Lower lobe of right lung (tissue), 2 donors: ENCODE data around the gene SENP1. TPM values are rescaled to one million over a fixed set of nuclear protein-coding genes. Genes with fewer than 3 reads are reported as not detected.

Experiments used
- ATAC-seq, 2 donors: fragments of 200-7000 bp; cut with Tn5 transposase; one replicate each; pipeline ENCODE4 v1.9.1; 2020 to 2022; ENCODE audit warnings: mild to moderate bottlenecking in 2 of 2, moderate library complexity in 2 of 2
- DNase-seq: peaks from one replicate; pipeline ENCODE4 v3.0.0-alpha.2; 2020
- H3K27ac ChIP-seq: fragments of 200-600 bp; one replicate; pipeline ENCODE4 v1.8.0; 2022
- H3K27me3 ChIP-seq: fragments of 200-600 bp; one replicate; pipeline ENCODE4 v1.8.0; 2022; ENCODE audit warnings: low read depth
- H3K36me3 ChIP-seq: fragments of 200-600 bp; one replicate; pipeline ENCODE4 v1.8.0; 2022; ENCODE audit warnings: mild to moderate bottlenecking
- H3K4me1 ChIP-seq: fragments of 200-600 bp; one replicate; pipeline ENCODE4 v1.8.0; 2022
- H3K4me3 ChIP-seq: fragments of 200-600 bp; one replicate; pipeline ENCODE4 v1.8.0; 2022; ENCODE audit warnings: mild to moderate bottlenecking
- H3K9me3 ChIP-seq: fragments of 200-600 bp; one replicate; pipeline ENCODE4 v1.8.0; 2022
- CTCF ChIP-seq: fragments of 200-600 bp; IDR thresholded peaks from one replicate; pipeline ENCODE4 v1.8.0; 2022; ENCODE audit warnings: antibody characterized with exemption, mild to moderate bottlenecking
- intact Hi-C: fragments of 100-400 bp; cut with DNase I; formaldehyde crosslinking; loops from one replicate; pipeline ENCODE4 v1.11.0; 2022
- total RNA-seq: library from RNA; stranded (reverse); fragmentation: NEBNext Ultra II Directional; extraction: Animal tissue kit (Norgen Biotek cat#: 25700); gene quantifications from one replicate; pipeline ENCODE4 v1.2.1, GENCODE V29; 2021
- donor health status: DM: no; HTN: yes; CAD: no; lungs with severe emphysema.

The SENP1 gene
- total RNA-seq, 1 donor from 2014 or later = 17.2 TPM

GRCh38 chr12:48078901-48079300 lies 27.0 kb downstream of the SENP1 start:
- ATAC-seq (peak in 1 of 2 donors; percentile 68), DNase-seq (no peak)
- intact Hi-C loops = no loop called here
- H3K4me1 ChIP-seq = no peaks in the 10 kb centered on the region
- peaks cover 49% of the 10 kb centered on the region for H3K36me3 ChIP-seq
- no peak overlapping the region for H3K27ac ChIP-seq
- no peaks in the 10 kb centered on the region for H3K27me3 ChIP-seq
- TF ChIP-seq CTCF = no peak
- H3K4me3 ChIP-seq = no peak overlapping the region
- no peaks in the 10 kb centered on the region for H3K9me3 ChIP-seq

- intact Hi-C loops = no loop called here
- H3K4me1 ChIP-seq = no peaks in the 10 kb centered on the region
Observed at GRCh38 chr12:48077111-48077510, 28.8 kb downstream of the SENP1 start.

GRCh38 chr12:48075832-48076231 lies 30.0 kb downstream of the SENP1 start:
- H3K36me3 ChIP-seq = peaks cover 53% of the 10 kb centered on the region
- intact Hi-C loops = no loop called here
- no peak for TF ChIP-seq CTCF
- ATAC-seq (no peak), DNase-seq (no peak)
- no peak overlapping the region for H3K27ac ChIP-seq
- H3K9me3 ChIP-seq = no peaks in the 10 kb centered on the region
- H3K4me3 ChIP-seq = no peak overlapping the region
- H3K27me3 ChIP-seq = no peaks in the 10 kb centered on the region
- H3K4me1 ChIP-seq = no peaks in the 10 kb centered on the region

More at GRCh38 chr12:48077111-48077510, 28.8 kb downstream of the SENP1 start:
- DNase-seq = no peak
- no peak overlapping the region for H3K27ac ChIP-seq
- H3K27me3 ChIP-seq = no peaks in the 10 kb centered on the region
- peaks cover 50% of the 10 kb centered on the region for H3K36me3 ChIP-seq
- H3K4me3 ChIP-seq = no peak overlapping the region
- no peak for ATAC-seq
- TF ChIP-seq CTCF = no peak
- no peaks in the 10 kb centered on the region for H3K9me3 ChIP-seq

- intact Hi-C loops = no loop called here
- Histone ChIP-seq H3K27me3 (no peaks in the 10 kb centered on the region), H3K36me3 (peaks cover 57% of the 10 kb centered on the region), H3K4me1 (no peaks in the 10 kb centered on the region), H3K9me3 (no peaks in the 10 kb centered on the region), H3K4me3 (no peak overlapping the region), H3K27ac (no peak overlapping the region)
- TF ChIP-seq CTCF = no peak
- ATAC-seq (no peak), DNase-seq (no peak)
Observed at GRCh38 chr12:48074266-48074665, 31.6 kb downstream of the SENP1 start.

- H3K27ac ChIP-seq = no peak overlapping the region
- DNase-seq = no peak
- no peaks in the 10 kb centered on the region for H3K9me3 ChIP-seq
- no peak for ATAC-seq
- TF ChIP-seq CTCF = no peak
- H3K36me3 ChIP-seq = peaks cover 71% of the 10 kb centered on the region
- no peaks in the 10 kb centered on the region for H3K27me3 ChIP-seq
- no peak overlapping the region for H3K4me3 ChIP-seq
- intact Hi-C loops = no loop called here
- no peaks in the 10 kb centered on the region for H3K4me1 ChIP-seq
Observed at GRCh38 chr12:48072266-48072665, 33.6 kb downstream of the SENP1 start.

GRCh38 chr12:48071808-48072207 lies 34.1 kb downstream of the SENP1 start:
- DNase-seq = no peak
- Histone ChIP-seq H3K4me3 (no peak overlapping the region), H3K27ac (no peak overlapping the region), H3K27me3 (no peaks in the 10 kb centered on the region), H3K9me3 (no peaks in the 10 kb centered on the region), H3K4me1 (no peaks in the 10 kb centered on the region), H3K36me3 (peaks cover 75% of the 10 kb centered on the region)
- intact Hi-C loops = no loop called here
- no peak for ATAC-seq
- no peak for TF ChIP-seq CTCF
